AG04450 (cell line): ENCODE results near the gene PSMD13. TPM values are rescaled to one million over a fixed set of nuclear protein-coding genes. Genes with fewer than 3 reads are reported as not detected.

Experiments used
- CTCF ChIA-PET: fragments of 300-600, 350-600 bp; formaldehyde crosslinking; extraction: SDS; loops from one replicate; lab custom pipeline; 2022; ENCODE audit warnings: antibody characterized with exemption, inconsistent platforms; lab: Charles Lee
- POLR2A ChIA-PET: fragments of 350-600 bp; formaldehyde crosslinking; extraction: SDS; loops from one replicate; lab custom pipeline; 2021; ENCODE audit warnings: antibody characterized with exemption, inconsistent platforms; lab: Yijun Ruan, JAX
- DNase-seq: peaks from one replicate; pipeline ENCODE4 v3.0.0-alpha.2; 2011; ENCODE audit warnings: low read depth, low spot score
- H3K27ac ChIP-seq: one replicate; pipeline ENCODE4 v1.5.1; 2012; ENCODE audit warnings: low read depth, low read length, control low read depth
- H3K27me3 ChIP-seq: one replicate; pipeline ENCODE4 v1.6.0; 2012; ENCODE audit warnings: low read length; ENCODE audit not compliant: control insufficient read depth, insufficient read depth
- H3K4me3 ChIP-seq: 2 replicates; pipeline ENCODE4 v1.5.1; 2011; ENCODE audit warnings: mild to moderate bottlenecking, low read depth, low read length, control low read depth
- H3K9me3 ChIP-seq: 2 replicates; pipeline ENCODE4 v1.5.1; 2012; ENCODE audit warnings: low read length; ENCODE audit not compliant: control insufficient read depth, insufficient read depth
- polyA plus RNA-seq: library from polyadenylated mRNA; depleted of rRNA; stranded (reverse); fragments of >200 nt; gene quantifications from 2 replicates; pipeline ENCODE4 v1.2.3, GENCODE V29; 2011
- TF ChIP-seq, protein P1 (sequence below): IDR thresholded peaks from 2 replicates; pipeline ENCODE4 v1.5.1; 2011; ENCODE audit warnings: low read depth, low read length, control low read depth, inconsistent platforms

The PSMD13 gene
- polyA plus RNA-seq, 1 experiment: 148 TPM

DNA sequence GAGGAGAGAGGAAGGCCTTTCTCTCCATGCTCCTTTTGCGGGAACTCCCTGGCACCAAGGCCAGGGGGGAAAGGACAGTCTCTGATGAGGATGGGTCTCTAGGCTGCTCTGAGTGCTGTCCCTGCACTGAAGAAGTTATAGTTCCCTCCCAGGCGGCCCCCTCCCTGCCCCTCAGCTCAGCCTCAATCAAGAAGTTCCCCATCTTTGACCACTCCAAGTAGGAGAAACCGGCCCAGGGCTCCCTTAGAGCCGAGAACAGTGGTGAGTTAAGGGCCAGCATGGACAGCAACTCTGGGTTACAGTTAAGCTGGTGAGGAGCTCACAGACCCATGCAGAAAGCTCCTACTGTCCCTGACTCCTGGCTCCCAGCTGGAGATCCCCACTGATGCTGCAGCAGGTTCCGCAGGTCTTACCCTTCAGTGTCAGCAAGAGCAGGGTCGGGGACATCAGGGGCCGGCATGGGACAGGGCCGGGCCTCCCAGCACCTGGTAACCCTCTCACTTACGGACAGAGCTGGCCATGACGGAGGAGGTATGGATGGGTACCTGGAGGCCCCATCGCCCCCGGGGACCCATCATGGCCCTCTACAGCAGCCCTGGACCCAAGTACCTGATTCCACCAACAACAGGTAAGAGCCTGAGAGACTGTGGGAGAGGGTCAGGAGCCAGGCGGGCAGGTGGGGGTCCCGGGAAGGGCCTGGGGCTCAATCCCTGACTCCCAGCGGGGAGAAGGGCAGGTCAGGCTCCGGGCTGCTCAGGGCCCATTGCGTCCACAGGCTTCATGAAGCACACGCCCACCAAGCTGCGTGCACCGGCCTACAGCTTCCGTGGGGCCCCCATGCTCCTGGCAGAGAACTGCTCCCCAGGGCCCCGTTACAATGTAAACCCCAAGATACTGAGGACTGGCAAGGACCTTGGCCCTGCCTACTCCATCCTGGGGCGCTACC lies 39.7 kb upstream of the PSMD13 start:
- ChIA-PET POLR2A (no interaction called here), CTCF (no interaction called here)
- no peak overlapping the region for H3K4me3 ChIP-seq
- TF ChIP-seq, protein P1, sequence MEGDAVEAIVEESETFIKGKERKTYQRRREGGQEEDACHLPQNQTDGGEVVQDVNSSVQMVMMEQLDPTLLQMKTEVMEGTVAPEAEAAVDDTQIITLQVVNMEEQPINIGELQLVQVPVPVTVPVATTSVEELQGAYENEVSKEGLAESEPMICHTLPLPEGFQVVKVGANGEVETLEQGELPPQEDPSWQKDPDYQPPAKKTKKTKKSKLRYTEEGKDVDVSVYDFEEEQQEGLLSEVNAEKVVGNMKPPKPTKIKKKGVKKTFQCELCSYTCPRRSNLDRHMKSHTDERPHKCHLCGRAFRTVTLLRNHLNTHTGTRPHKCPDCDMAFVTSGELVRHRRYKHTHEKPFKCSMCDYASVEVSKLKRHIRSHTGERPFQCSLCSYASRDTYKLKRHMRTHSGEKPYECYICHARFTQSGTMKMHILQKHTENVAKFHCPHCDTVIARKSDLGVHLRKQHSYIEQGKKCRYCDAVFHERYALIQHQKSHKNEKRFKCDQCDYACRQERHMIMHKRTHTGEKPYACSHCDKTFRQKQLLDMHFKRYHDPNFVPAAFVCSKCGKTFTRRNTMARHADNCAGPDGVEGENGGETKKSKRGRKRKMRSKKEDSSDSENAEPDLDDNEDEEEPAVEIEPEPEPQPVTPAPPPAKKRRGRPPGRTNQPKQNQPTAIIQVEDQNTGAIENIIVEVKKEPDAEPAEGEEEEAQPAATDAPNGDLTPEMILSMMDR: no peak
- H3K27ac ChIP-seq: no peak overlapping the region
- no peaks in the 10 kb centered on the region for H3K27me3 ChIP-seq
- no peaks in the 10 kb centered on the region; the same call in 1 of the 2 replicates for H3K9me3 ChIP-seq
- DNase-seq: no peak

DNA sequence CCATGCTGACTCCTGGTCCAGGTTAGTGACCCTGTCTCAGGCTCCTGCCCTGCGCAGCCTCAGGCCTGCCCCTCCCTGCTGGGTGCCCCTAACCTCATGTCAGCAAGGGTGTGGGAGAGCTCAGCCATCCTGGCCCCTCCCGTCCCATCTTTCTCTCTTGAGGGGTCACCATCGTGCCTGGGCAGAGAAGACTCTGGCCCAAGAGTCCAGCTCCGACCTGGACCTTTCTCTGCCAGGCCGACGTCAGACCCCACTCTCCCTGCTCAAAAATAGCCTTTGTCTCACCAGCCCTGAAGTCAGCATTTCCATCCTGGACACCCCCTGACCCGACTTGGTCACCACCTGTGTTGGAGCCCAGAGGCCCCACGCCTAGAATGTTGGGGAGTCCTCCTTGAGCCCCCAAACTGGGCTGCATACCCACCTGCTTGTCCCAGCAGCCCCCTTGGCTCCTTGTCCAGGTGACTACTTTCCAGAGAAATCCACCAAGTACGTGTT lies 39.0 kb upstream of the PSMD13 start:
- H3K27ac ChIP-seq: no peak overlapping the region
- TF ChIP-seq, protein P1: no peak
- H3K27me3 ChIP-seq: no peaks in the 10 kb centered on the region
- no peaks in the 10 kb centered on the region; the same call in 1 of the 2 replicates for H3K9me3 ChIP-seq
- CTCF ChIA-PET: no interaction called here
- POLR2A ChIA-PET: no interaction called here
- DNase-seq: no peak
- no peak overlapping the region for H3K4me3 ChIP-seq

DNA sequence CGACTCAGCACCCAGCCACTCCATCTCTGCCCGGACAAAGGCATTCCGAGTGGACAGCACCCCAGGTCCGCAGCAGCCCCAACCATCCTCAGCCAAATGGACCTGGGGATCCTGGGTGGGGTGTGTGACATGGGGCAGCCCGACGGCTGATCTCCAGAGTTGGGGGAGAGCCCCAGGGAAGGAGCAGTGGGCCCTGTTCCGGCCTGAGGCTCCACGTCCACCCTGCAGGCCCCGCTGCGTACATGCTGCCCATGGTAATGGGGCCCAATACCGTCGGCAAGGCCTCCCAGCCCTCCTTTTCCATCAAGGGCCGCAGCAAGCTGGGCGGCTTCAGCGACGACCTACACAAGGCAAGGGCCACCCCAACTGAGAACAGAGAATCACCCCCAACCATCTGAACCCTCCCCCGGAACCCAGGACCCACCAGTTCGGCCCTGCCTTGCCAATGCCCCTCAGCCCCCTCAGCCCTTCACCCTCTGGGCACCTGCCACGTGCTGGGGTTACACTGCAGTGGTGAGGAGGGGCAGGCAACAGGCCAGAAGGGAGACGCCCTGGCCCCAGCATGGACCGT lies 38.5 kb upstream of the PSMD13 start:
- TF ChIP-seq, protein P1: no peak
- no peak for DNase-seq
- Histone ChIP-seq H3K4me3 (no peak overlapping the region), H3K9me3 (no peaks in the 10 kb centered on the region; the same call in 1 of the 2 replicates), H3K27me3 (no peaks in the 10 kb centered on the region), H3K27ac (no peak overlapping the region)
- ChIA-PET POLR2A (no interaction called here), CTCF (no interaction called here)

DNA sequence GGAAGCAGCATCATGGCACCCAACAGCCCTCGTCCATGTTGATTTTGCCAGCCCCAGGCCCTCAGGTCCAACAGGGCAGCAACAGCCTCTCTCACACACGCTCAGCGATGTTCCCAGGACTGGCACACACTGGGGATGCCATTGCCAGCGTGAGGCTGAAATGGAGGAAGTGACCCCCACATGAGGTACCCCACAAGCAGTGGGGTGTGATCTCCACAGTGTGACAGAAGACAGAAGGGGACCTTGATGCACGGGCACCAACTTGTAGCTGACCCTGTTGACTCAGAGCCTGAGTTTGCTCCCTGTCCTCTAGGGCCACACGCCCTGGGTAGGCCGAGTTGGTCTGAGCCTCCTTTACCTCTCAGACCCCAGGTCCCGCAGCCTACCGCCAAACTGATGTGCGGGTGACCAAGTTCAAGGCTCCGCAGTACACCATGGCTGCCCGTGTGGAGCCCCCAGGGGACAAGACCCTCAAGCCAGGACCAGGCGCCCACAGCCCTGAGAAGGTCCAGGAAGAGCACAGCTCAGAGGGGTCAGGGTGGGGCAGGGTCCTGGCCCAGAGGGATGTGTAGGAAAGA lies 37.7 kb upstream of the PSMD13 start:
- DNase-seq: no peak
- CTCF ChIA-PET: no interaction called here
- Histone ChIP-seq H3K27ac (no peak overlapping the region), H3K4me3 (no peak overlapping the region), H3K9me3 (no peaks in the 10 kb centered on the region; the same call in 1 of the 2 replicates), H3K27me3 (no peaks in the 10 kb centered on the region)
- TF ChIP-seq, protein P1: no peak
- POLR2A ChIA-PET: no interaction called here

DNA sequence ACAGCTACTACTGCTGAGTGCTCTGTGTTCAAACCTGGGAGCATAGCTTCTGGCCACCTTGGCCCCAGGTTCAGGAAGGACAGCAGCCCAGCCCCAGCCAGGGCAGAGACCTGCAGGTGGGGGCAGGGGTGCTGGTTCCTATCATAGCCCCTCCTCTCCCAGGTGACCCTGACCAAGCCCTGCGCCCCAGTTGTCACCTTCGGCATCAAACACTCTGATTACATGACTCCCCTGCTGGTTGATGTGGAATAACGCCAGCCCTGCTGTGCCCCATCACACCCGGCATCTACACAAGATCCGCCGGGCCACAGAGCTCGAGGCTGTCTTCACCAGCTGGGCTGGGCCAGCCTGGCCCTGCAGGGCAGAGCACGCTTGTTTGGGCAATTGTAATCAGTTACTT lies 37.0 kb upstream of the PSMD13 start:
- POLR2A ChIA-PET: no interaction called here
- CTCF ChIA-PET: no interaction called here

More for the DNA sequence above, 37.0 kb upstream of the PSMD13 start:
- TF ChIP-seq, protein P1: no peak
- Histone ChIP-seq H3K9me3 (no peaks in the 10 kb centered on the region; the same call in 1 of the 2 replicates), H3K27ac (no peak overlapping the region), H3K27me3 (no peaks in the 10 kb centered on the region), H3K4me3 (no peak overlapping the region)
- DNase-seq: no peak
